ENCODE measurements around the gene TRMT10B. TPM values are rescaled to one million over a fixed set of nuclear protein-coding genes. Genes with fewer than 3 reads are reported as not detected.
"Not testable (repeated sequence)": the region's sequence is repeated elsewhere in the genome, so short reads cannot be mapped to it uniquely, and the experiment has no call there.

Gene TRMT10B
- total RNA-seq, 1 donor from 2014 or later, result 12.1 TPM

GRCh38 chr9:37732952-37733351 is 20.7 kb upstream of the TRMT10B start:
- Mint-ChIP-seq H3K36me3 (ENCODE audit: low read depth) (no peaks in the 10 kb centered on the region), H3K27me3 (ENCODE audit: low read depth) (peaks cover 21% of the 10 kb centered on the region), H3K4me3 (ENCODE audit: low read depth) (no peak overlapping the region), H3K27ac (no peak overlapping the region), H3K4me1 (ENCODE audit: low read depth) (no peaks in the 10 kb centered on the region), H3K9me3 (no peaks in the 10 kb centered on the region)
- no peak for DNase-seq (ENCODE audit: low spot score)
- intact Hi-C loops (cut with micrococcal nuclease), result no loop called here

- Mint-ChIP-seq H3K27me3 (ENCODE audit: low read depth) (peaks cover 1% of the 10 kb centered on the region), H3K4me1 (ENCODE audit: low read depth) (no peaks in the 10 kb centered on the region), H3K4me3 (ENCODE audit: low read depth) (no peak overlapping the region), H3K9me3 (no peaks in the 10 kb centered on the region), H3K27ac (no peak overlapping the region), H3K36me3 (ENCODE audit: low read depth) (no peaks in the 10 kb centered on the region)
- intact Hi-C loops (cut with micrococcal nuclease), result no loop called here
- no peak for DNase-seq (ENCODE audit: low spot score)
Observed at GRCh38 chr9:37739222-37739621, 14.4 kb upstream of the TRMT10B start.

DNA sequence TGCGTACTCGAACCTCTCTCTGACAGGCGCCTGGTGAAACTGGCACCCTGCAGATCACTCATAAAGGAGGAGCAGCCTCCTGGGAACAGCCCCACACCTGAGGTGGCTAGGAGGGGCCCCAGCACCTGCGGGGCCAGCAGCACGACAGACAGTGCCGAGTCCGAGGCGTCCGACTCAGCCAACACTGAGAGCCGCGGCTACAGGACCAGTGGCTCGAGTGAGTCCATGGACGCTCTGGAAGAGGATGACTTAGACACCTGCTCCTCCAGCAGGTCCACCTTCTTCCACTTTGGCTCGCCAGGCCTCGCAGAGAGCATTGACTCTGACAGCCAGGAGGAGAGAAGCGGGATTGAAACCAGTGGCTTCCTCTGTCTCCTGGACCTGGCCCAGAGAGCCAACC is 13.5 kb upstream of the TRMT10B start:
- Mint-ChIP-seq H3K27ac (no peak overlapping the region), H3K4me1 (ENCODE audit: low read depth) (no peaks in the 10 kb centered on the region), H3K27me3 (ENCODE audit: low read depth) (peaks cover 2% of the 10 kb centered on the region), H3K9me3 (no peaks in the 10 kb centered on the region), H3K36me3 (ENCODE audit: low read depth) (no peaks in the 10 kb centered on the region), H3K4me3 (ENCODE audit: low read depth) (no peak overlapping the region)
- no peak for DNase-seq (ENCODE audit: low spot score)
- intact Hi-C loops (cut with micrococcal nuclease), result loop anchor here (10.0 kb wide), 1 partner anchor 625 kb away; no protein-coding TSS in a partner anchor

DNA sequence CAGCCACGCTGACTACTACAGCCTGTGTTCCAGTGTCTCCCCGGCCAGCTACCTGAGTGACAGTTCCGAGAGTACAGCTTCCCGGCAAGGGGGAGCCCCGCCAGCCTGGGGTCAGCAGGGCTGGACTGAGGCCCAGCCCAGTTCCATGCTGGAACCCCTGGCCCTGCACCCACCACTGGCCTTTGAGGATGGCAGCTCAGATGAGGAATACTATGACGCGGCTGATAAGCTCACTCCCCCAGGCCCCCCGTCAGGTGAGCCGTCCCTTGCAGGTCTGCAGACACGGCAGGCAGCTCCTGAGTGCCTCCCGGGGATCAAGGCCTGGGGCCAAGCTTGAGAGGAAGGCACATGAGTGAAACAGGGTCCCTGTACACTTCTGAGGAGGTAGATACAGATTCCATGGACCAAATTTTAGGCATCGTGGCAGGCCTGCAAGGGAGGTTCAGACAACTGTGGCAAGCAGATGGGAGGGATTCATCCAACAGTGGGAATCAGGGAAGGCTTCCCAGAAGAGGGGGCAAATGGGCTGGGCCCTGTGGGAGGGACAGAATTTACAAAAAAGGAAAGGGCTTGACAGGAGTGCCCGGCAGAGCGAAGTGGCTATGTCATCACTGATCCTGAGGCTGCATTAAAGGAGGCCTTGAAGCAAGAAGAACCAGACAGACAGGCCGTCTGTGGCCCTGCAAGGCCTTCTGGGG is 12.8 kb upstream of the TRMT10B start:
- Mint-ChIP-seq H3K4me3 (ENCODE audit: low read depth) (no peak overlapping the region), H3K27ac (no peak overlapping the region), H3K27me3 (ENCODE audit: low read depth) (peaks cover 2% of the 10 kb centered on the region), H3K36me3 (ENCODE audit: low read depth) (no peaks in the 10 kb centered on the region), H3K9me3 (no peaks in the 10 kb centered on the region), H3K4me1 (ENCODE audit: low read depth) (no peaks in the 10 kb centered on the region)
- intact Hi-C loops (cut with micrococcal nuclease), result loop anchor here (10.0 kb wide), 1 partner anchor 624 kb away; no protein-coding TSS in a partner anchor
- DNase-seq (ENCODE audit: low spot score), result no peak

- DNase-seq (ENCODE audit: low spot score), result no peak
- intact Hi-C loops (cut with micrococcal nuclease), result loop anchor here (10.0 kb wide), 1 partner anchor 619 kb away; no protein-coding TSS in a partner anchor
- Mint-ChIP-seq H3K36me3 (ENCODE audit: low read depth) (no peaks in the 10 kb centered on the region), H3K9me3 (no peaks in the 10 kb centered on the region), H3K4me3 (ENCODE audit: low read depth) (no peak overlapping the region), H3K4me1 (ENCODE audit: low read depth) (no peaks in the 10 kb centered on the region), H3K27me3 (ENCODE audit: low read depth) (peaks cover 2% of the 10 kb centered on the region), H3K27ac (no peak overlapping the region)
Observed at GRCh38 chr9:37745970-37746369, 7.6 kb upstream of the TRMT10B start.

DNA sequence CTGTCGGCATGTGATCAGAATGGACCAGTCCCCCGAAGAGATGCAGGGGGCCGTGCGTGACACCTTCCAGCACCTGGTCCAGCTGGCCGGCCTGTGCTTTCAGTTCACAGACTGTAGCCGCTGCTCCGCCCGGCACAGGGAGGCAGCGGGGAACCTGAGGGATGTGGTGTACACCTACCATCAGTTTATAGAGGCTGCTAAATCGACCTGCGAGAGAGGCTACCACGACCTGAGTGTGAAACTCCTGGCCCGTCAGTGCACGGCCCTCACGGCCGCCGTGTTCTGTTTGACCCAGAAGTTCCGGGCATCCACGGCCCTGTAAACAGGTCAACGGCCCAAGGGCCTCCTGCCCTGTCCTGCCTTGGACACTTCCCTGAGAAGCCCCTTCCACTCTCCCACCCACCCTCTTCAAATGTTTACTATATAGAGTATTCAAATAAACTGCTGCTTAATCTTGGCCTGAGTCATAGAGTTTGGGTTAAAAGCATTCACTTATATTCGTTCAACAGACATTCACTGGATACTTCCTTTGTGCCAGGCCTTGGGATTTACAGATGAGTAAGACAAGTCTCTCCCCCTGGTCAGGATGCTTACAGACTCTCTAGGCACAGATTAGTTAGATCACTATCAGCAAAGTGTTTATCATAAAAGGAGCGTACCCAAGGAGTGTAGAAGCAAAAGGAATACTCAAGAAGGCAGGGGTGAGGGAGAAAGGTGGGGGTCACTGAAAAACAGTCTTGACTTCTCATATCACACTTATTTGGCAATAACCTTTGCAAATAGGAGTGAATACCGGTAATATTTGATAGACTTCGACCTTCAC is 6.9 kb upstream of the TRMT10B start:
- H3K9me3 Mint-ChIP-seq, result no peaks in the 10 kb centered on the region
- H3K4me3 Mint-ChIP-seq (ENCODE audit: low read depth), result no peak overlapping the region
- no peak overlapping the region for H3K27ac Mint-ChIP-seq
- H3K27me3 Mint-ChIP-seq (ENCODE audit: low read depth), result peaks cover 2% of the 10 kb centered on the region
- no peaks in the 10 kb centered on the region for H3K36me3 Mint-ChIP-seq (ENCODE audit: low read depth)
- no peaks in the 10 kb centered on the region for H3K4me1 Mint-ChIP-seq (ENCODE audit: low read depth)
- intact Hi-C loops (cut with micrococcal nuclease), result loop anchor here (10.0 kb wide), 1 partner anchor 618 kb away; no protein-coding TSS in a partner anchor
- DNase-seq (ENCODE audit: low spot score), result no peak

GRCh38 chr9:37747271-37747753 is 6.3 kb upstream of the TRMT10B start:
- Mint-ChIP-seq H3K27me3 (ENCODE audit: low read depth) (peaks cover 2% of the 10 kb centered on the region), H3K9me3 (no peaks in the 10 kb centered on the region), H3K4me1 (ENCODE audit: low read depth) (no peaks in the 10 kb centered on the region), H3K4me3 (ENCODE audit: low read depth) (no peak overlapping the region), H3K27ac (no peak overlapping the region), H3K36me3 (ENCODE audit: low read depth) (no peaks in the 10 kb centered on the region)
- DNase-seq (ENCODE audit: low spot score), result peak; percentile 34
- intact Hi-C loops (cut with micrococcal nuclease), result loop anchor here (10.0 kb wide), 1 partner anchor 617 kb away; no protein-coding TSS in a partner anchor

DNA sequence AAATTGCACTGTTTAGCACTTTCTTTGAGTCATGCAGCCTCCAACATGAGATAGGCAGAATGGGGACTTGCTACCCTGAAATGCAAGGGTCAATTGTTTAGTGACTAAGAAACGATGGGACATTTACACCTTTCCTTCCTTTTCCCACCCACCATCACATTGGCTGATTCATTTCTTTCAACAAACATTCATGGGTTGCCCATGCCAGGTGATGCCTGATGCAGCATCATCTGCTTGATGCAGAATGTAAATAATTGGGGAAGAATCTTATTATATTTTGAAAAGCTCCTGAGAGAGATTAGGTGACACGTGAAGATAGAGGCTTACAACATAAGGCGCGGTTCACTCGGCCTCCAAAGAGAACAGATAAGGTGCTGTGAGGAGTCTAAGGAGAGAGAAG is 4.5 kb upstream of the TRMT10B start:
- Mint-ChIP-seq H3K27ac (no peak overlapping the region), H3K27me3 (ENCODE audit: low read depth) (peaks cover 2% of the 10 kb centered on the region), H3K4me1 (ENCODE audit: low read depth) (peaks cover 8% of the 10 kb centered on the region), H3K36me3 (ENCODE audit: low read depth) (peaks cover 3% of the 10 kb centered on the region), H3K4me3 (ENCODE audit: low read depth) (no peak overlapping the region), H3K9me3 (no peaks in the 10 kb centered on the region)
- DNase-seq (ENCODE audit: low spot score), result no peak
- intact Hi-C loops (cut with micrococcal nuclease), result loop anchor here (10.0 kb wide), 1 partner anchor 616 kb away; no protein-coding TSS in a partner anchor

GRCh38 chr9:37751186-37751585 is 2.4 kb upstream of the TRMT10B start:
- H3K9me3 Mint-ChIP-seq, result no peaks in the 10 kb centered on the region
- H3K4me1 Mint-ChIP-seq (ENCODE audit: low read depth), result peaks cover 17% of the 10 kb centered on the region
- DNase-seq (ENCODE audit: low spot score), result no peak
- H3K4me3 Mint-ChIP-seq (ENCODE audit: low read depth), result peak overlapping the region; percentile 34
- H3K27ac Mint-ChIP-seq, result no peak overlapping the region
- H3K36me3 Mint-ChIP-seq (ENCODE audit: low read depth), result peaks cover 13% of the 10 kb centered on the region
- intact Hi-C loops (cut with micrococcal nuclease), result loop anchor here (5.0 kb wide), 1 partner anchor 316 kb away; the partner anchor contains the start of gene SHB
- H3K27me3 Mint-ChIP-seq (ENCODE audit: low read depth), result no peaks in the 10 kb centered on the region

DNA sequence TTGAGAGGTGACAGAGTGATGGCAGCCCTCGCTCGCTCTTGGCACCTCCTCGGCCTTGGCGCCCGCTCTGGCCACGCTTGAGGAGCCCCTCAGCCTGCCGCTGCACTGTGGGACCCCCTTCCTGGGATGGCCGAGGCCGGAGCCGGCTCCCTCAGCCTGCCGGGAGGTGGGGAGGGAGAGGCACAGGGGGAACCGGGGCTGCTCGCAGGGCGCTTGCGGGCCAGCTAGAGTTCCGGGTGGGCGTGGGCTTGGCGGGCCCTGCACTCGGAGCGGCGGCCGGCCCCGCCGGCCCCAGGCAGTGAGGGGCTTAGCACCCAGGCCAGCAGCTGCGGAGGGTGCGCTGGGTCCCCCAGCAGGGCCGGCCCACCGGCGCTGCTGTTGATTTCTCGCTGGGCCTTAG is 1.9 kb upstream of the TRMT10B start:
- H3K9me3 Mint-ChIP-seq; H3K4me3 Mint-ChIP-seq (ENCODE audit: low read depth); H3K27me3 Mint-ChIP-seq (ENCODE audit: low read depth); H3K27ac Mint-ChIP-seq; DNase-seq (ENCODE audit: low spot score): not testable (repeated sequence)
- Mint-ChIP-seq H3K4me1 (ENCODE audit: low read depth) (peaks cover 17% of the 10 kb centered on the region), H3K36me3 (ENCODE audit: low read depth) (peaks cover 14% of the 10 kb centered on the region)
- intact Hi-C loops (cut with micrococcal nuclease), result loop anchor here (2.0 to 5.0 kb wide), 3 partner anchors 33 to 316 kb away; partner anchors contain the start of genes DCAF10, EXOSC3 and SHB

GRCh38 chr9:37752112-37752511 is 1.5 kb upstream of the TRMT10B start:
- intact Hi-C loops (cut with micrococcal nuclease), result loop anchor here (2.0 to 5.0 kb wide), 3 partner anchors 33 to 315 kb away; partner anchors contain the start of genes DCAF10, EXOSC3 and SHB
- not testable (repeated sequence) for H3K27me3 Mint-ChIP-seq (ENCODE audit: low read depth); H3K9me3 Mint-ChIP-seq; H3K27ac Mint-ChIP-seq; DNase-seq (ENCODE audit: low spot score); H3K4me3 Mint-ChIP-seq (ENCODE audit: low read depth)
- Mint-ChIP-seq H3K36me3 (ENCODE audit: low read depth) (peaks cover 15% of the 10 kb centered on the region), H3K4me1 (ENCODE audit: low read depth) (peaks cover 17% of the 10 kb centered on the region)

DNA sequence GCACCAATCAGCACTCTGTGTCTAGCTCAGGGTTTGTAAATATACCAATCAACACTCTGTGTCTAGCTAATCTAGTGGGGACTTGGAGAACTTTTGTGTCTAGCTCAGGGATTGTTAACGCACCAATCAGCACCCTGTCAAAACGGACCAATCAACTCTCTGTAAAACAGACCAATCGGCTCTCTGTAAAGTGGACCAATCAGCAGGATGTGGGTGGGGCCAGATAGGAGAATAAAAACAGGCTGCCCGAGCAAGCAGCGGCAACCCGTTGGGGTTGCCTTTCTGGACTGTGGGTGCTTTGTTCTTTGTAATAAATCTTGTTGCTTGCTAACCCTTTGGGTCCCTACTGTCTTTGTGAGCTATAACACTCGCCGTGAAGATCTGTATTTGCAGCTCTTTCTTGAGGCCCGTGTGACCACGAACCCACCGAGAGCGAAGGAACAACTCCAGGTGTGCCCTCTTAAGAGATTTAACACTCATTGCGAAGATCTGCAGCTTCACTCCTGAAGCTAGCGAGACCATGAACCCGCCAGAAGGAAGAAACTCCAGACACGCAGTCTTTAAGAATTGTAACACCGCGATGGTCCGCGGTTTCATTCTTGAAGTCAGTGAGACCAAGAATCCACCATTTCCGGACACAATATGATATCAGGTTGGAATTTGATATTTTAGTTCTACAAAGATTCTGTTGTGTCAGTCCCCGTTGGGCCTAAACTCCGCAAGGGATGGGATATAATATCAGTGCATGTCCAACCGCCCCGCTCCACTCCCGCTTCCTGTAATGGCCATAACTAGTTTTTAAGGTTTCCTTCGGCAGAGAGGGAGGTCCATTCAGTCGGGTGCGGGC is 740 bp upstream of the TRMT10B start:
- H3K36me3 Mint-ChIP-seq (ENCODE audit: low read depth), result peaks cover 23% of the 10 kb centered on the region
- no peak for DNase-seq (ENCODE audit: low spot score)
- peak overlapping the region; percentile 97 for H3K4me3 Mint-ChIP-seq (ENCODE audit: low read depth)
- peak overlapping the region; percentile 91 for H3K27ac Mint-ChIP-seq
- H3K27me3 Mint-ChIP-seq (ENCODE audit: low read depth), result no peaks in the 10 kb centered on the region
- peaks cover 17% of the 10 kb centered on the region for H3K4me1 Mint-ChIP-seq (ENCODE audit: low read depth)
- intact Hi-C loops (cut with micrococcal nuclease), result loop anchor here (1.0 to 5.0 kb wide), 4 partner anchors 32 to 314 kb away; partner anchors contain the start of genes DCAF10, EXOSC3, SHB and SLC25A51
- no peaks in the 10 kb centered on the region for H3K9me3 Mint-ChIP-seq

Data from activated T-helper 2 cell treated with anti-CD3 and anti-CD28 coated beads, Interferon-gamma antibody, Interleukin-2, Interleukin-4, amounts not matched to agents 10 μg/mL and 5 μg/mL and 100 μg/mL, durations not matched to agents 14 hours and 24 hours and 36 hours (primary cell).